ENCODE measurements around the gene DCTN5. TPM values are rescaled to one million over a fixed set of nuclear protein-coding genes. Genes with fewer than 3 reads are reported as not detected.

The DCTN5 gene
- total and polyA plus RNA-seq, 8 donors, result 55.1 to 66.4 (median 60.4) TPM

DNA sequence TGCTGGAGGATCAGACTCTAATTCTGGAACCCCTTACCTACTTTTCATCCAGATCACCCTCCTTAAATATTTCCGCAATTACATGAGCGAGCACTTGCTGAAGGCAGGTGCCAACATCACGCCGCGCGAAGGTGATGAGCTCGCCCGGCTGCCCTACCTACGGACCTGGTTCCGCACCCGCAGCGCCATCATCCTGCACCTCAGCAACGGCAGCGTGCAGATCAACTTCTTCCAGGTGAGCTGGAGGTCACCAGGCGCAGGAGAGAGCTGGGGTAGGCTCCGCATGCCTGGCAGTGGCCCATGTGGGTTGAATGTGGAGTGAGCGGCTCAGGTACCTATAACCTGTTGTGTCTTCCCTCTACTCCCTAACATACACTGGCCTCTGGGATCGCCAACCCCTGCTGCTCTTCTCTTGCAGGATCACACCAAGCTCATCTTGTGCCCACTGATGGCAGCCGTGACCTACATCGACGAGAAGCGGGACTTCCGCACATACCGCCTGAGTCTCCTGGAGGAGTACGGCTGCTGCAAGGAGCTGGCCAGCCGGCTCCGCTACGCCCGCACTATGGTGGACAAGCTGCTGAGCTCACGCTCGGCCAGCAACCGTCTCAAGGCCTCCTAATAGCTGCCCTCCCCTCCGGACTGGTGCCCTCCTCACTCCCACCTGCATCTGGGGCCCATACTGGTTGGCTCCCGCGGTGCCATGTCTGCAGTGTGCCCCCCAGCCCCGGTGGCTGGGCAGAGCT, 48.3 kb downstream of the DCTN5 start:
- ATAC-seq, result no peak

DNA sequence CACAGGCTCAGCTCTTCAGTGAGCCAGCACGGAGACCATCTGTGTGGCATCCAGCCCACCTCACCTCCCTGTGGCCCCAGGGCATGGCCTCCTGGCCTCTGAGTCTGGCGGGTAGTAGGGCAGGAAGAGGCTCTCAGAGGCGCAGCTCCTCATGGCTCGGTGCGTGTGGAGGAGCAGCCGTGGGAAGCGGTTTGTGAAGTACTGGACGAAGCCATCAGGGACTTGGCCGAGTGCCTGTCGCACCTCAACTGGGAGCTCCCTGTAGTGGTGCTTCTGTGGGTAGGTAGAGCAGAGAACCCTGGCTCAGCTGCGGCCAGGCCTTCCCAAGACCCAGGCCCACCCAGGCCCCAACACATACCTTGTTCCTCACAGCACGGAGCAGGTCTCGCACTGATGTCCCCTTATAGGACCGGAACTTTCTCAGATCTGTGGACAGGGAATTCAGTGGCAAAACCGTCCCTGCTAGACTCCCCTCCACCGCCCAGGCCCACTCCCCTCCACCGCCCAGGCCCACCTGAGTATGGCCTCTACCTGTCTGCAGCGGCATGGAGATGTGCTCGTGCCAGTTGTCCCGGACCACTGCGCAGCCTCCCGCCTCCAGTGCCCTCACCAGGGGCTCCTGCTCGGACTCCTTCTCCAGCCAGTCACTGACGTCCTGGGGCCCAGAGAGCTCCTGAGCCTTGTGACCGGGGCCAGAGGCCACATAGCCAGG, 49.7 kb downstream of the DCTN5 start:
- Histone ChIP-seq H3K36me3 (peaks cover 0 to 56% of the 10 kb centered on the region in 2 donors), H3K9me3 (no peaks in the 10 kb centered on the region), H3K27ac (no peak overlapping the region), H3K4me3 (no peak overlapping the region), H3K4me1 (peaks cover 0 to 9% of the 10 kb centered on the region in 2 donors), H3K27me3 (peaks cover 0 to 18% of the 10 kb centered on the region in 2 donors)
- DNase-seq (no peak), ATAC-seq (no peak)
- TF ChIP-seq CTCF (IDR thresholded peaks at IDR 0.05), result no peak
- intact Hi-C loops (cut with DNase I), result no loop called here

More for the DNA sequence above, 48.3 kb downstream of the DCTN5 start:
- peaks cover 0 to 4% of the 10 kb centered on the region in 2 donors for H3K4me1 ChIP-seq
- no peak for TF ChIP-seq CTCF (IDR thresholded peaks at IDR 0.05)
- no peak for DNase-seq
- peaks cover 0 to 67% of the 10 kb centered on the region in 2 donors for H3K36me3 ChIP-seq
- intact Hi-C loops (cut with DNase I), result no loop called here
- H3K27ac ChIP-seq, result no peak overlapping the region
- no peaks in the 10 kb centered on the region for H3K9me3 ChIP-seq
- peaks cover 0 to 6% of the 10 kb centered on the region in 2 donors for H3K27me3 ChIP-seq
- no peak overlapping the region for H3K4me3 ChIP-seq

DNA sequence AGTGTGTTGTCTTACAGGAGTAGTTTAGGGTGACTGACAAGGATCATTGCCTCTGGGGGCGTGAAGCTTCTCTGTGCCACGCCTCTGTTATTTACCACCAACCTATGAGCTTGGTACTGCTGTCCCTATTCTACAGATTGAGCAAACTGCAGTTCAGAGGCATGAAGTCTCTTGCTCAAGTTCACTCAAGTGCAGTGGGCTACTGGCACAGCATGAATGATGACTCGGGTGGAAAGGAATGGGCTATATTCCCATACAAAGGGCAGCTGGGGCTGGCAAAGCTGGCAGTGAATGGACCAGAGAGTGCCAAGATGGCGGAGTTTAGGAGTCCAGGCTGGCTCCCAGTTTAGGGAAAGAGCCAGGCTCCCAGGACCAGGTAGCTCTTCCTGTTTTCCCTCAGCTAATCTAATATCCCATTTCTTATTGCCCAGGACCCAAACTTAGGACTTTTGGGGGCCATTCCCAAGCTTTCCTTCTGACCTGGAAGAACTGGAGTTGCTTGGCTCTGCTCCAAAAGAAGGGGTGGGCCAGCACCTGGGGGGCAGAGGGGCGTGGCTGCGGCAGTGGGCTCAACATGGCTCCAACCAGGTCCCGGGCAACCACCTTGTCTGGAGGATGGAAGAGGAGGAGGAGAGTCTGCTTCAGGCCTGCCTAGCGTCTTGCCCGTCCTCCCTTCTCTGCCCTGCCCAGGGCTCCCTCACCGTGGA, 50.4 kb downstream of the DCTN5 start:
- peaks cover 0 to 18% of the 10 kb centered on the region in 2 donors for H3K27me3 ChIP-seq
- peaks cover 0 to 49% of the 10 kb centered on the region in 2 donors for H3K36me3 ChIP-seq
- no peak for ATAC-seq
- no peaks in the 10 kb centered on the region for H3K9me3 ChIP-seq
- H3K4me1 ChIP-seq, result peaks cover 0 to 9% of the 10 kb centered on the region in 2 donors
- no peak overlapping the region for H3K27ac ChIP-seq
- no peak for DNase-seq
- no peak for TF ChIP-seq CTCF (IDR thresholded peaks at IDR 0.05)
- intact Hi-C loops (cut with DNase I), result no loop called here
- H3K4me3 ChIP-seq, result no peak overlapping the region

GRCh38 chr16:23692190-23692837, 51.0 kb downstream of the DCTN5 start:
- no peak for ATAC-seq
- H3K4me3 ChIP-seq, result no peak overlapping the region
- peaks cover 0 to 9% of the 10 kb centered on the region in 2 donors for H3K4me1 ChIP-seq
- H3K9me3 ChIP-seq, result no peaks in the 10 kb centered on the region
- intact Hi-C loops (cut with DNase I), result no loop called here
- peaks cover 0 to 18% of the 10 kb centered on the region in 2 donors for H3K27me3 ChIP-seq
- no peak for DNase-seq
- peaks cover 0 to 42% of the 10 kb centered on the region in 2 donors for H3K36me3 ChIP-seq
- no peak overlapping the region for H3K27ac ChIP-seq
- TF ChIP-seq CTCF (IDR thresholded peaks at IDR 0.05), result no peak
